LoVo (cell line): ENCODE measurements around the gene E2F8.
A peak's percentile ranks its signal among the peaks of the same experiment; 100 is the strongest.

Experiments
- DNase-seq: peaks from one replicate; pipeline ENCODE4 v3.0.0-alpha.2; 2016; ENCODE audit warnings: low spot score

E2F8 gene

DNA sequence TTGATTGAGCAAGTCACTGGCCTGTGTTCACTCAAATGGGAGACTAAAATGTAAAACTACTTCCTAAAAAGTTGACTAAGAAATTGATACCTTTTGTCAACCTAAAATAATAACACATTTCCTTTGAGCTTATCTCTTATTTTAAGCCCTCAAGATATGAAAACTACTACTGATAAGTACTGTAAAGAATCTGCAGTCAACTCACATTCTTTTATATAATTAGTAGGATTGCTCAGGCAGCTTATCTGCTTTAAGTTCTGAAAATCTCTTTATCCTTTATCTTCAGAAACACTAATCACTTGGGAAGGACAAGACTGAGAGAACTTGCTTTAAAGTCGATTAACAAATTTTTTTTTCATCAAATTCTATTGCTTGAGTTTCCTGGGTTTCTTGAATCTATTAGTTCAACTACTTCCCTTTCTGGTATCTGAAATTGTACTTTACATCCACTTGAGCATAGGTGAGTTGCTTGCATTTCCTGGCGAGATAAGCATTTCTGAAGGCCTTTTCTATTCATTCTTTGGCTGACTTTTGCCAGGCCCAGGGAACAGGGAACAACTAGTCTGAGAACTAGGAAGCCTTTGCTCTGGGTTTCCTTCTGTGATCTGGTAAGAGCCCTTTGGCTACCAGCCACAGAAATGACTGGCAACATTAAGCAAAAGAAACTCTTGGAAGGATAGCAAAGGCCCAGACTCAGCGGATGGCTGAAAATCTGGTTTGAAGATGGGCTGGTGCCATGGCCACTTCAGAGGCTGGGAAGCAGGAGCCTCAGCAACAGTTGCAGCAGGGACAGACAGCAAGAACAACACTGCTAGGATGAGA lies 19.6 kb downstream of the E2F8 start:
- no peak for DNase-seq

DNA sequence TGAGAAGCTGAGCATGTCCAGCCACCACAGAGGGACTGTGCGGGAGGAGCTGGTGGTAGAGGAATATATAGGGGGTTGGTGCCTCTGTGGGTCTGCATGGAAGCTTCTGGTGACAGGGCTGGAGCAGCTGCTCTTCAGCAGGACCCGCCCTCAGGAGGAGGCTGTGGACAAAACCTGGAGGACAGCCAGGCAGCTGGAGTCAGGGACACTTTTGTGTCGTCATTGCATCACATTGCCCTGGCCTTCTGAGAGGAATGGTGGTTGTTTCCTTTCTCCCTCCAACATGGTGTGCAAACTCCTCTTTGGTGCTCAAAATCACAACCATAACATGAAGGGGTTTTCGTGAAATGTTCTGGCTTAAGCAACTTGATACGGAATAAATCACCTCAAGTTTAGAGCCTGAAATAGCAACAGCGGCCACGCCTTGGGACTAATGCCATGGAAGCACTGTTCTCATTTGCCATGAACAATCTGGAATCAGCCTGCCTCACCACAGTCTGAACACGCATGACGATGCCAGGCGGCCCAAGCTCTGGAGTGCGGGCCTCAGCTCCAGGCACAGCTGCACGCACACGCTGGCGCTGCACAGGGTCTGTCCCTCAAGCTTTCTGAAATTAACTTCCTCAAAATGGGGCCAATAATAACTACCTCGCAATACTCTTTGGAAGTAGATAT lies 21.8 kb downstream of the E2F8 start:
- DNase-seq = no peak

DNA sequence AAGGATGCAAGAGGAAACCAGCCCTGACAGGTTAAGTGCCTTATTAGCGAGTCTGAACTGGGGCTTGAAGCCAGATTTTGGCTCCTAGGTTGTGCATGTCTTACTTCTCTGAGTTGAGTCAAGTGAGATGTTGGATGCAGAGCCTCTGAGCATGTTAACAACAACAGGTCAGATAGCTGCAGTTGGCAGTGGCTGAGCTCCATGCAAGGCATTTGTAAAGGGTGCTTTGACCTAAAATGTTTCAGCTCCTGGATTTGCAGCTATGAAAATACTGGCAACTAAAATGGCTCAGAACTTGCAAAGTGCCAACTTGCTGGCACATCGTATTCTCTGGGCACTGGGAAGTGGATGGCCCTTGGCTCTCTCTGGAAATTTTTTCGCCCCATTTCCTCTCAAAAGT lies 22.5 kb downstream of the E2F8 start:
- no peak for DNase-seq

DNA sequence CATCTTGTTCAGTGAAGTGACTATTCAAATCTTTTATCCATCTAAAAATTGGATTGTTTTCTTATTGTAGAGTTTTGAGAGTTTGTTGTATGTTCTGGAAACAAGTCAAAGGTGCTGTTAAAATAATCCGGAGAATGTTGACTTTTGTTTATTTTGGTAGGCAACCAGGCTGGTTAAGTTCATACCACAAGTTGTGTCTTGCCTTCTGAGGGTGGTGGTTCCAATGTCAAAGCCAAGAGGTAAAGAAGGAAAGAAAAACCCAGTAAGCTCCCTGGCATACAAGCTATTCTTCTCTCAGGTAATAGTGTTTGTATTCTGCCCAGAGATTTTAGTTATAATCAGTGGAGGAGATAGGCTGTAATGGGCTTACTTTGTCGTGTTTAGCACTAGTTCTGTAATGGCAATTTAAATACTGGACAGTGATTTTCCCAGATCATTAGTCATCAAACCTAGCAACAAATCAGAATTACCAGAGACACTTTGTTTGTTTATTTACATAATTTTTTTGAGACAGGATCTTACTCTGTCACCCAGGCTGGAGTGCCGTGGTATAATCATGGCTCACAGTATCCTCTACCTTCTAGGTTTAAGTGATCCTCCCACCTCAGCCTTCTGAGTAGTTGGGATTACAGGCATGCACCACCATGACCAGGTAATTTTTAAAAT lies 23.9 kb downstream of the E2F8 start:
- no peak for DNase-seq

DNA sequence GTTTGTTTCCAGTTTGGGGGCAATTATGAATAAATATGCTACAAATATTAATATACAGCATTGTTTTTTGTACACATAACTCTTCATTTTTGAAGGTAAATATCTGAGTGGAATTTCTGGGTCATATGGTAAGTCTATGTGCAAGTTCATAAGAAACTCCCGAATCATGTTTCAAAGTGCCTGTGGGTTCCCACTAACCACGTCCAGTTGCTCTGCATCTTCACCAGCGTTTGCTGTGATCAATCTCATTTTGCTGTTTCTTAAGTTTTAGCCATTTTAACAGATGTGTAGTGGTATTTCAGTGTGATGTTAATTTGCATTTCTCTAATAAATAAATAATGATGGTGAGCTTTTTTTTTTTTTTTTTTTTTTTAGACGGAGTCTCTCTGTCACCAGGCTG lies 24.7 kb downstream of the E2F8 start:
- no peak for DNase-seq

DNA sequence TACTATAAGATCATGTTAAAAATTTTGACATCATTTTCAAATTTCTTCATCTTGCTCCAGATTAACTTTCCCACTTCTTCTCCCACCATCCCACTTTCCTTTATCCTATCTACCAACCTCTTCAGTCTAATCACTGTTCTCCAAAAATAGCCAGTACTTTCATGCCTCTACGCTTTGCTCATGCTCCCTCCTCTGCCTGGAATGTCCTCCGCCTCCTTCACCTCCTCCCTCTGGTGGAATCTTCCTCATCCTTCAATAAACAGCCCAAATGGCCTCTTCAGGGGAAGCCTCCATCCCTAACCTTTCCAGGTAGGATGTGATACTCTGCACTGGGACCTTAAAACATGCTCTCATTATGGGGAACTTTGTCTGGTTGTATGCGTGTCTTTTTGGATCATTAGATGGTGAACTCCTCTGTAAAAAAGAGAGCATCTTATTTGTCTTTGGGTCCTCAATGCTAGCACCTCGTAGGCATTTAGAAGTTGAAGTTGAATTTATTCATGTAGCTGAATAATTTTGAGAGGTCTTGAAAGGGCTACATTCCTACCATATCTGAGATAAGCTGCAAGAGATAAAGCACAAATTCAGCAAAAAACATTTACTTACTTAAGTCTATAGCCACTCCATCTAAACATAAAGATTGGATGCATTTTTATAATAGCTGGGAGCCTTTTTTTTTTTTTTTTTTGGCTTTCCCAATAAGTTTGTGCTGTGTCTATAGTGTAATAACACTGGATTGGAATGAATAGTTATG lies 31.0 kb downstream of the E2F8 start:
- no peak for DNase-seq

DNA sequence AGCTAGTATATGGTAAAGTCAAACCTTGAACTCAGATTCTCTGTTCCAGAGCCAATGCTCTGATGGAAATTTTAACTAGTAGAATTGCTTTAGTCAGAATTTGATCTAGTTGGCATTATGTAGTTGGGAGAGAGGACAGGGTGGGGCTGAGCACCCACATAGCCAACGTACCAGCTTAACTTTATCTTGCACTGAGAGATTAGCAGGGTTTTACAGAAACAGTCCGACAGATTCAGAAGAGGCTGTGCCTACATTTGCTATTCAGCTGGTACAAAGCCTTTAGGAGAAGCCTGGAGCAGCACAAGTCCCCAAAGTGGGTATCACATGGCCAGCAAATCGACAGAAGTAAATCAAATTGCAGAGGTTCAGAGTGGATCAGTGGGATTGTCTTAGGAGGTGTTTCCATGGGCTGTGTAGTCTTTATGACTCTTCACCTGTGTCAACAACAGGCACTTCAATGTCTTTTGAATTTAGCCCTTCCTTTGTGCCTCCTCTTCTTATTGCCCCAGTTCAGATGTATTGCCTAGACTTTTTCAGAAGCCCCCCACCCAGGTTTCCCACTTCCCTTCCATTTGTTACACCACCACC lies 31.7 kb downstream of the E2F8 start:
- DNase-seq = no peak

DNA sequence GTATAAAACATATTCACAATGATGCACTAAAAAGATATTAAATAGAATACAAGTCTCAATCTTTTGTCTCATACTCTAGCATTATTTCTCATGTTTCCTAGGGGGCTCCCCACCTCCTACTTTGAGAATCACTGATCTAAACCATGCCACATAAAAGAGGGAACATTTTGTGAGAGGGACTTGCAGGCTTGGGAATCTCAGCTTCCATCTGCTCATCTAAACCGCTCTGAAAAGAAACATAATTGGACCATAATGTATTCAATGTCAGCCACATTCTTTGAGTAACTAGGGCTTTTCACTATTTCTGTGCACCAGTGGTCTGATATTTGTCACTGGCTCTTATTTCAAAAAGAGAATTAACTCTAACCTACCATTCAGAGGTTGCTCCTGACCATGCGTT lies 32.6 kb downstream of the E2F8 start:
- no peak for DNase-seq

DNA sequence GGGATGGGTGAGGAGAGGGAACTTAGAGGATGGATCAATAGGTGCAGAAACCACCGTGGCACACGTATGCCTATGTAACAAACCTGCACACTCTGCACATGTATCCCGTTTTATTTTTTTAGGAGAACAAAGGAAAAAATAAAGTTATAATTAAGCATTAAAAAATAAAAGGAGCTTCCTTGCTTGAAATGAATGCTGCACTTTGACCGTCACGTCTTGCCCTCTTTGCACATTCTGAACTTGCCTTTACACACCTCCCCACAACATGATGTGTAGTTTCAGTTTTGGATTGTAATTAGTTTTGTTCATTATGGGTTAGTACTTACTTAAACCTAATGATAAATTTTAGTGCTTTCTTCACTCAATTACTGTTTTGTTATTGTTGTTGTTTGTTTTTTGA lies 35.9 kb downstream of the E2F8 start:
- no peak for DNase-seq

DNA sequence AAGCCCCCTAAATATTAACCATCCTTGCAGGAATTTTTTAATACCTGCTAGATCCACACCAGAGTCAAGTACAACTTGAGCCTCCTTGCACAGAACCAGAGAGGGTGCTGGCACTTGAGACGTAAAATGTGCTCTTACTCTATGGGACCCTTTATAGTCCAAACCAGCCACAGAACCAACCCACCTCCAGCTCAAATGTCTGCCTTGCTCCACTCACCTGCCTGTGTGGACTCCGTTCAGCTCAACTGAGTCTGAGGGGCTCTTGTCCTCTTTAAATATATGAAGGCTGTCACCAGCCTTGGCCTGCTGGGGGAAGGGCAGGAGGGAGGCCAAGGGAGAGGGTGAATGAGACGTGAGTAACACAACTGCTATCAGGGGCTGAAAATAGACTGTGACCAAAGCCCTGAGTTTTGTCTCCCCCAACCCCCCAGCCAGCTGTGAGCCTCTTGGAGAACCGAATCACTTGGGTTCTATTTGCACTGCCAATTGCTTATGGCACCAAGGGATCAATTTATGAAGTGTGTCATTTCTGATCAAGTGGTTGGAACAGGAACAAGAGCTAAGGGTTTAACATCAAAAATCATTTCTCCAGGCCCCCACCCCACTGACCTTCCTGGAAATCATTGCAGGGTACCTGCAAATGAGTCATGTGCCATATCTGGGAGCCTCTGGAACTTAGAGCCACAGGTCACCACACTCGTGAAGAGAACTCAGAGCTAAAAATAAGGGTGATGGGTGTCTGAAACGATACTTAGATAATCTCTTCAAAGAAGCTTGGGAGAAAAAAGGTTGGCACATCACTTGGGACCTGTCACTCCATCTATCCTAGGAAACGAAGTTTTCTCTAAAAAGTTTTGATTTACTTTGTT lies 38.8 kb downstream of the E2F8 start, which contains the start of gene CSRP3:
Gene CSRP3 (minus strand): TSS at position 247 of the 869 bp plus-strand sequence. CDS start 9,535 bp downstream, outside the sequence.
- DNase-seq = no peak

DNA sequence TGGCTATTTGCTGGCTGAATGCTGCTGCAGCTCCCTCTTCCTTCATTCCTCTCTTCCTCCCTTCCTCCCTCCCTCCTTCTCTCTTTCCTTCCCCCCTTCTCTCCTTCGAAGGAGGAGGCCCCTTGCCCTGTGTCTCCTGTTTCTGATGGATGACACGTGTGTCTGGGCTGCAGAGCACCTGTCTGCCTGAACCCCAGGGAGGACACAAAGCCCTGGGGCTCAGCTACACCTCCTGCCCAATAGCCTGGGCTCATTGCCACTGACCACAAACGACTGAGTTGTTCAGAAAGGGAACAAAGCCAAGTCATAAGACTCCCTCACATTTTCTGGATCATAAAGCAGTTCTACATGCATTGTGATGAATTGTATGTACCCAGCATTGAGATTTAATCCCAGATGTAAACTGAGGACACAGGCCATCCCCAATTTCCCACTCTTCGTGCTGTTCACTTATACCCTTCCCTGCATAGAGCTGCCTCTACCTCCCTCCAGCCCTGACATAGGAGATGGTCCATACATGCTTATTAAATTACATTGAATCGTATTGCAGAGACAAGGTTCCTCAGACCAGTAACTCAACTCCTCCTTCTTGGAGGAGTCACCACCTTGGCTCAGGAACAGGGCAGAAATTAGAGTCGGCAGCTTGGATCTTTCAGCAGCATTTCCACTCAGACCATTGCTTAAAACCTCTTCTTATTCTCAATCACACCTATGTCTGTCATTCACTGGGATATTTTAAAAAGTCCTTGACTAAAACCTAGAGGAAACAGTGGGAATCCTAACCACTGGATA lies 40.1 kb downstream of the E2F8 start:
- peak; percentile 58 for DNase-seq

DNA sequence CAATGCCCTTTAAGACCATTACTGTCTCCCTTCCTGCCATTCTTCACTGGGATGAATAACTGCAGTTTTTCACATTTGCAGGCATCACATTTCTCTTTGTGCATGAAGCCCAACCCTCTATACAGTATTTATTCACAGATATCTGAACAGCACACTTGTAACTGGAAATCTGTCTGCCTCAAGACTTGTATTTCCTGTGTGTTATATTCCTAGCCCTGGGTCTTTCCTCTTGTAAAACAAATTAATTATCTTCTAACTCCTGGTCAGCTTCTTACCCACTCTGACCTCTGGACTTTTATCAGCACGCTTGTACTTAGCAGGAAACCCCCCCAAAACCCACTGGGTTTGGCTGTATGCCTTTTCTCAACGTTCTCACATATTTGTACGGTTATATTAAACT lies 41.0 kb downstream of the E2F8 start:
- DNase-seq = no peak

DNA sequence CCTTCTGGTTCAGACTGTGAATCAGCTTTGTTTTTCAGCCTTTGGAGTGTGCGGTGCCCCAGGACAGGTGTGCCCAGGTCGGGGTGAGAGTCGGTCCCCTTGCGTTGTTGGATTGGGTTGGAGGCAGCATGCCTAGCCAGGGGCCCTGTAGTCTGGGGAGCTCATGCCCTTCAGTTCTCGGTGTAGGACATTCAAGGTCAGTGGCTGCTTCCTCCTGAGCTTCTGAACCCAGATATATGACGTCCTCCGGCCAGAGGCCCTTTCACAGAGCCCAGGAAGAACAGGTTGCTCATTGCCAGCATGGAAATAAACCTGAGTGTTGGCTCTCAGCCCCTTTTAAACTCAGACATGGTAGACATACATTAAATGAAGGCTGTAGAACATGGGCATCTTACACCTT lies 41.7 kb downstream of the E2F8 start:
- DNase-seq = no peak

DNA sequence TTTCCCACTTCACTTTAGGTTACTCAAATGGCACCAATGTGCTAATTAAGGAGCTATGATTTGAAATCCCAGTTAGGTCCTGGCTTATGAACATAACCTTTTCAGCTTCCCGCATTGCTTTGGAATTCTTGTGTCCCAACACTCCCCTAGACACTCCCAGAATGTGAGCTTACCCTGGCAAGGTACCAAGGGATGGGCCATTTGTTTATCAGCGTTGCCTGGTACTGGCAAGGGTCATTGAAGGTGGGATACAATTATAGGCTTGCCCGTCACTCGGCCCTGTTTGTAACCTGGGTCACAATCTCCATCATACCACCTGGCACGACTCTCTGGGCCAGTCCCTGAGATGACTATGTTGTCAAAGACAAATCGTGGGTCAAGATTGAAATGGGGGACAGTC lies 44.3 kb downstream of the E2F8 start:
- DNase-seq = peak; percentile 78

DNA sequence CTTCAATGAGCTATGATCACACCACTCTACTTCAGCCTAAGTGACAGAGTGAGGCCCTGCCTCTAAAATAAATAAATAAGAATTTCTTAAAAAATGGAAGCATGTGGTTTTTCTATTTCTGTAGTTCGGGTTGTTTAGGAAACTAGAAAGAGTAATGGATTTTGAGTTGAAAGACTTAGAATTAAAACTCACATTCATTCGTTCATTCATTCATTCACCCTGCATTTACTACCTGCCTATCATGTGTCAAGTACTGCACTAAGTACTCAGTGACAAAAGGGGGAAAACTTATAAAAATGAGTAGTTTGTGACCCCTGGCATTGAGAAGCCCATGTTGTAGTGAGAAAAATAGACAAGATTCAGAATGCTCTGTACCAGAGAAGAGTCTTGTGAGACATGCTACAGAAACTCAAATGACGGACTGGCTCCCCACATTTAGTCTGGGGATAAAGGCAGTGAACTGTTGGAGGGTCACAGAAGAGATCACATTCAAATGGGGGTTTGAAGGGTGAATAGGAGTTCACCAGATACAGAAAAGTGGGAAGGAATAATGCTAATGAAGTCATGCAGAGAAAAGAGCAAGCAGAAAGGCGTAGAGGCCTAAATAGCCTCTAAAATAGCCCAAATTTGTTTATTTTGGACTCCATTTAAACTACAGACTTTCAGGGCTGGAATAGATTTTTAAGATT lies 46.0 kb downstream of the E2F8 start:
- DNase-seq = no peak

DNA sequence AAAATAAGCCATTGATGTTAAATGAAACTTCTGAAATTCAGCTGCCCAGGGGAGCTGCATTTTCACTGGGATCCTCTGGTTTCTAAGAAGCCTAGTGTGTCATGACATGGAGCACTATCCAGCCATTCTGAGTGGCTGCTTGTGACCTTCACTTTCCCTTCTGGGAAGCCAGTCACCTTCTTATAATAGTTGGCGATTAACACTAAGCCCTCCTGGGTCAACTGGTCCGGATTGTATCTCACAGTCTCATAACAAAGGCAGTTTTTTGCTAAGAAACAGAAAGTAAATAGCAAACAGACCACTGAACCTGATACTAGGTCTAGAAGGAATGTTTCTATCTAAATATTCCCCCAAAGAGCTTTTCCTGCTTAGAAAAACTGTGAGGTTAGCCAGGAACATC lies 46.8 kb downstream of the E2F8 start:
- no peak for DNase-seq

DNA sequence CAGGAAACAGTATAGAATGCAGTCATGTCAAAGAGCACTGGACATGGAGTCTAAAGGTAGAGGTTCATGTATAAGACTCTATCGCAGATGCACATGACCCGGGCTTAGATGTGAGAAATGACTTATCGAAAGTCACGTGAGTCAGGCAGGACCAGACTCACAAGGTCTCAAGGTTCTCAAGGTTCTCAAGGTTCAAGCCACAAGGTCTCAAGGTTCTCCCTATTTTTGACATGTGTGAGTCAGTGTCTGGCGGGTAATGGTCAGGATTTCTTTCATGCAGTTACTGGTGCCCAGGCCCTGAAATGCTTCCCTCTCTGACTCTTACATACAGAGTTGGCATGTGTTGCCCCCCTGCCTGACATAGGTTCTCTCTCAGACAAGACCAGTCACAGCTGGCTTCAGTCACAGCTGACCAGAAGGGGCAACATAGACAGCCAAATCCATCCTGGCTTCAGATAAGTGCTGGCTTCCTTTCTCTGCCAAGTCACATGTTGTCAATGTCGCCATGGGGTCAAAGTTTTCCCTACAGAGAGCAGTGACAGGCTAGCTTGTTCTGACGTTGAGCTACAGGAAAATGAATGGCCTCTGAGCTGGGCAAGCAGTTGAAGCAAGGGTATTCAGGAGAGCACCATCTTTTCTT lies 49.1 kb downstream of the E2F8 start:
- DNase-seq = no peak

DNA sequence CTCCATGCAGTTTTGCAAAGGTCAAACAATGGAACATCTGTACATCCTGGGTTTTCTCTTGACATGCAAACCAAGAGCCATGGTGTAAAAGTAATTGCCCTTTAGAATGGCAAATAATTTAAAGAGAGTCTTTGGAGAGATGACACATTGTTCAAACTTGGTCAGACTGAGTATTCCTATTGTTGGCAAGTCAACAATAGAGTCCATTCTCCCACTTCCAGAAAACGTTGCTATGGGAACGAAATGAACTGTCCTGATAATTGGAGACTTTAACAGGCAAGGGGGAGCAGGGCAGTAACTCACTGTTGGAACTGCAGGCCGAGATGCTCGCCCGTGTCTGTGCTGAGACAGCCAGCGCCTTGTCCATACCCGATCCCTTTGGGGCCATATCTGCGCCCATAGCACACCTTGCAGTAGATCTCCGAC lies 52.9 kb downstream of the E2F8 start:
- no peak for DNase-seq
